GM19099 (cell line): ENCODE measurements around the gene AKAP12.

Source experiments
- POLR2A ChIP-seq: IDR thresholded peaks from 3 replicates; pipeline ENCODE4 v1.6.1; 2011; ENCODE audit warnings: low read depth; ENCODE audit not compliant: insufficient read length; ENCODE audit errors: extremely low read depth

The AKAP12 gene

GRCh38 chr6:151327101-151327500 is 87.3 kb downstream of the AKAP12 start:
- TF ChIP-seq POLR2A, result no peak

- no peak for TF ChIP-seq POLR2A
These were observed 90.4 kb downstream of the AKAP12 start for GRCh38 chr6:151330130-151330696.

- TF ChIP-seq POLR2A, result no peak
These were observed 96.2 kb downstream of the AKAP12 start for GRCh38 chr6:151335930-151336329.

GRCh38 chr6:151338651-151339200 is 99.0 kb downstream of the AKAP12 start:
- no peak for TF ChIP-seq POLR2A

- no peak for TF ChIP-seq POLR2A
These were observed 99.6 kb downstream of the AKAP12 start for GRCh38 chr6:151339369-151339768.

GRCh38 chr6:151340219-151340978 is 100.6 kb downstream of the AKAP12 start:
- TF ChIP-seq POLR2A, result no peak

- TF ChIP-seq POLR2A, result no peak
These were observed 101.9 kb downstream of the AKAP12 start for GRCh38 chr6:151341476-151342195.

- TF ChIP-seq POLR2A, result no peak
These were observed 110.0 kb downstream of the AKAP12 start for GRCh38 chr6:151349651-151350270.

GRCh38 chr6:151350442-151351145 is 110.8 kb downstream of the AKAP12 start:
- no peak for TF ChIP-seq POLR2A

- no peak for TF ChIP-seq POLR2A
These were observed 111.5 kb downstream of the AKAP12 start for GRCh38 chr6:151351146-151351700.

GRCh38 chr6:151351731-151352130 is 112.0 kb downstream of the AKAP12 start:
- TF ChIP-seq POLR2A, result no peak

GRCh38 chr6:151352410-151353396 is 112.9 kb downstream of the AKAP12 start:
- TF ChIP-seq POLR2A, result no peak

- no peak for TF ChIP-seq POLR2A
These were observed 114.0 kb downstream of the AKAP12 start for GRCh38 chr6:151353795-151354194.
